ENCODE results near the gene PDZD7. TPM values are rescaled to one million over a fixed set of nuclear protein-coding genes. Genes with fewer than 3 reads are reported as not detected.

Gene PDZD7
- total RNA-seq, 1 experiment from 2014 or later, result 0.30 TPM

DNA sequence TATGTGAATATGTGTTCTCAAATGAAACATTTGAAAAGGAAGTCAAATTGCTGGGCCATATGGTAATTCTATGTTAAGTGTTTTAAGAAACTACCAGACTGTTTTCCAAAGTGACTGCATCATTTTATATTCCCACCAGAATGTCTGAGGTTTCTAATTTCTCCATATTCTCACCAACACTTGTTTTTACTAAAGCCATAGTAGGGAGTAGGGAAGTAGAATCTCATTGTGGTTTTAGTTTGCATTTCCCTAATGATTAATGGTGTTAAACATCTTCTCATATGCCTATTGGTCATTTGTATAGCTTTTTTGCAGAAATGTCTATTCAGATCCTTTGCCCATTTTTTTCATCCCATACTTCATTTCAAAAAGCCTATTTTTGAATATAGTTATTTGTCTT is 70.7 kb downstream of the PDZD7 start:
- CTCF ChIA-PET, result no interaction called here
- POLR2A ChIA-PET (ENCODE audit: low non-redundant PET), result no interaction called here
- peaks cover 62% of the 10 kb centered on the region for H3K36me3 ChIP-seq (ENCODE audit: insufficient read depth, low read length, poor library complexity, severe bottlenecking)
- BruUV-seq (replicated peaks), result no TSS peak
- no peaks in the 10 kb centered on the region for H3K9me3 ChIP-seq (ENCODE audit: low read depth, low read length, poor library complexity, severe bottlenecking)
- no peak overlapping the region for H3K4me3 ChIP-seq (ENCODE audit: low read depth, low read length, poor library complexity, severe bottlenecking)
- no peak for DNase-seq (ENCODE audit: low spot score)
- intact Hi-C loops (cut with micrococcal nuclease; ENCODE audit: unreplicated experiment), result no loop called here
- peaks cover 9% of the 10 kb centered on the region for H3K4me1 ChIP-seq (ENCODE audit: insufficient read depth, low read length, poor library complexity, severe bottlenecking)
- H3K27ac ChIP-seq (ENCODE audit: low read depth, low read length, poor library complexity, severe bottlenecking), result no peak overlapping the region
- H3K27me3 ChIP-seq (replicated peaks; ENCODE audit: insufficient read depth, low read depth, low read length, poor library complexity), result no peaks in the 10 kb centered on the region
- TF ChIP-seq EZH2 (IDR thresholded peaks at IDR 0.05; ENCODE audit: borderline replicate concordance, low read depth, low read length, poor library complexity, severe bottlenecking), result no peak
- TF ChIP-seq, protein P1, sequence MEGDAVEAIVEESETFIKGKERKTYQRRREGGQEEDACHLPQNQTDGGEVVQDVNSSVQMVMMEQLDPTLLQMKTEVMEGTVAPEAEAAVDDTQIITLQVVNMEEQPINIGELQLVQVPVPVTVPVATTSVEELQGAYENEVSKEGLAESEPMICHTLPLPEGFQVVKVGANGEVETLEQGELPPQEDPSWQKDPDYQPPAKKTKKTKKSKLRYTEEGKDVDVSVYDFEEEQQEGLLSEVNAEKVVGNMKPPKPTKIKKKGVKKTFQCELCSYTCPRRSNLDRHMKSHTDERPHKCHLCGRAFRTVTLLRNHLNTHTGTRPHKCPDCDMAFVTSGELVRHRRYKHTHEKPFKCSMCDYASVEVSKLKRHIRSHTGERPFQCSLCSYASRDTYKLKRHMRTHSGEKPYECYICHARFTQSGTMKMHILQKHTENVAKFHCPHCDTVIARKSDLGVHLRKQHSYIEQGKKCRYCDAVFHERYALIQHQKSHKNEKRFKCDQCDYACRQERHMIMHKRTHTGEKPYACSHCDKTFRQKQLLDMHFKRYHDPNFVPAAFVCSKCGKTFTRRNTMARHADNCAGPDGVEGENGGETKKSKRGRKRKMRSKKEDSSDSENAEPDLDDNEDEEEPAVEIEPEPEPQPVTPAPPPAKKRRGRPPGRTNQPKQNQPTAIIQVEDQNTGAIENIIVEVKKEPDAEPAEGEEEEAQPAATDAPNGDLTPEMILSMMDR (conservative IDR thresholded peaks at IDR 0.05; ENCODE audit: low read depth, low read length), result no peak

Small RNA genes within 50 kb of the gene (microRNA-seq; reads per million reads assigned to microRNA genes)
- gene MIR608, result not detected

Other genes with a start within 250 kb of the PDZD7 start
- 34.6 and 39.4 TPM in 2 replicates for gene SLF2, start 118.2 kb downstream of the PDZD7 start, total RNA-seq (2021)
- gene SEMA4G, start 61.6 kb downstream of the PDZD7 start, total RNA-seq (2021), result 6.1 and 9.2 TPM in 2 replicates
- 80.4 and 88.8 TPM in 2 replicates for gene MRPL43, start 43.6 kb downstream of the PDZD7 start, total RNA-seq (2021)
- gene TWNK, start 43.6 kb downstream of the PDZD7 start, total RNA-seq (2021), result 29.5 and 30.8 TPM in 2 replicates
- 49.1 and 59.9 TPM in 2 replicates for gene LZTS2, start 31.3 kb downstream of the PDZD7 start, total RNA-seq (2021)
- 15.5 and 16.9 TPM in 2 replicates for gene SFXN3, start 105 bp upstream of the PDZD7 start, total RNA-seq (2021)
- 12.5 and 19.2 TPM in 2 replicates for gene KAZALD1, start 30.9 kb upstream of the PDZD7 start, total RNA-seq (2021)
- gene TLX1, start 100.2 kb upstream of the PDZD7 start, total RNA-seq (2021), result 0.17 TPM in 1 of 2 replicates, not detected in the other
- gene LBX1, start 198.3 kb upstream of the PDZD7 start, total RNA-seq (2021), result not detected in 2 replicates

All from A673 (cell line).